Sigmoid colon (tissue), 4 donors: ENCODE measurements around the gene TMEM170B.

Experiments
- EP300 ChIP-seq, 4 donors: sonication (generic); formaldehyde crosslinking; IDR thresholded peaks; one replicate each; pipeline ENCODE4 v1.6.1; 2017; ENCODE audit warnings: antibody characterized with exemption in 4 of 4
- POLR2A ChIP-seq, 2 donors: fragments of 450-650 bp; IDR thresholded peaks; one replicate each; pipeline ENCODE4 v1.6.1; 2016; ENCODE audit warnings: antibody characterized with exemption in 2 of 2, mild to moderate bottlenecking in 2 of 2, moderate library complexity in 2 of 2
- POLR2AphosphoS5 ChIP-seq, 4 donors: sonication (generic); formaldehyde crosslinking; IDR thresholded peaks; one replicate each; pipeline ENCODE4 v1.6.1; 2017; ENCODE audit warnings: antibody characterized with exemption in 4 of 4
- TF ChIP-seq, protein P1 (sequence below), 4 experiments: fragments of 450-650 bp in 3 of 4; fragments of 200-600 bp in 1 of 4; IDR thresholded peaks; one replicate each; pipeline ENCODE4 v1.5.1; 2016 to 2019; ENCODE audit warnings: antibody characterized with exemption in 4 of 4, mild to moderate bottlenecking in 3 of 4, moderate library complexity in 2 of 4

DNA sequence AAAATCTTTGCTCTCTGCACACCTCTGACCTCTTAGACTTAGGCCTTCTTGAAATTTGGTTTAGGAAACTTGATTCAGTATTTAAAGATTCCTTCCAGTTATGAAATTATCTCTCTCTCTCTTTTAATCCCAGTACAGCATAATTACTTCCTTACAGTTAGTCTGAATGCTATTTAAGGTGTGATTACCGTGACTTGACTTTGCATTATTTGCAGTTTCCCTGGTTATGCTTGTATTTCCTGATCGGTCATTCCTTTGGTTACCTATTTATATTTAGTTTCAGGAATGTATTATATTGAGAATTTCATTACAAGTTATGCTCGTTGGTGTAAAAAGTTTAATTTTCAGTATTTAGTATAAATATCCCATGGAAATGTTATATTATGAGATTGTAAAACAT, 16.3 kb downstream of the TMEM170B start:
- TF ChIP-seq, protein P1, sequence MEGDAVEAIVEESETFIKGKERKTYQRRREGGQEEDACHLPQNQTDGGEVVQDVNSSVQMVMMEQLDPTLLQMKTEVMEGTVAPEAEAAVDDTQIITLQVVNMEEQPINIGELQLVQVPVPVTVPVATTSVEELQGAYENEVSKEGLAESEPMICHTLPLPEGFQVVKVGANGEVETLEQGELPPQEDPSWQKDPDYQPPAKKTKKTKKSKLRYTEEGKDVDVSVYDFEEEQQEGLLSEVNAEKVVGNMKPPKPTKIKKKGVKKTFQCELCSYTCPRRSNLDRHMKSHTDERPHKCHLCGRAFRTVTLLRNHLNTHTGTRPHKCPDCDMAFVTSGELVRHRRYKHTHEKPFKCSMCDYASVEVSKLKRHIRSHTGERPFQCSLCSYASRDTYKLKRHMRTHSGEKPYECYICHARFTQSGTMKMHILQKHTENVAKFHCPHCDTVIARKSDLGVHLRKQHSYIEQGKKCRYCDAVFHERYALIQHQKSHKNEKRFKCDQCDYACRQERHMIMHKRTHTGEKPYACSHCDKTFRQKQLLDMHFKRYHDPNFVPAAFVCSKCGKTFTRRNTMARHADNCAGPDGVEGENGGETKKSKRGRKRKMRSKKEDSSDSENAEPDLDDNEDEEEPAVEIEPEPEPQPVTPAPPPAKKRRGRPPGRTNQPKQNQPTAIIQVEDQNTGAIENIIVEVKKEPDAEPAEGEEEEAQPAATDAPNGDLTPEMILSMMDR (IDR thresholded peaks at IDR 0.05): no peak
- no peak for TF ChIP-seq POLR2A (IDR thresholded peaks at IDR 0.05)
- no peak for TF ChIP-seq EP300 (IDR thresholded peaks at IDR 0.05)
- no peak for TF ChIP-seq POLR2AphosphoS5 (IDR thresholded peaks at IDR 0.05)
